ENCODE measurements around the gene TPT1.
"Not testable (repeated sequence)": the region's sequence is repeated elsewhere in the genome, so short reads cannot be mapped to it uniquely, and the experiment has no call there.

- TF ChIP-seq CTCF, POLR2A (IDR thresholded peaks at IDR 0.05): not testable (repeated sequence)
These were observed 35.7 kb upstream of the TPT1 start for GRCh38 chr13:45376651-45377050.

All from testis (tissue), 2 donors.